GM19351 (cell line): ENCODE results near the gene RANBP3.
"Not testable (repeated sequence)": the region's sequence is repeated elsewhere in the genome, so short reads cannot be mapped to it uniquely, and the experiment has no call there.

Experiments
- ATAC-seq: cut with Tn5 transposase; IDR thresholded peaks from one replicate; pipeline ENCODE4 v1.9.1; 2021; ENCODE audit warnings: mild to moderate bottlenecking, moderate library complexity; ENCODE audit not compliant: unreplicated experiment

The RANBP3 gene

DNA sequence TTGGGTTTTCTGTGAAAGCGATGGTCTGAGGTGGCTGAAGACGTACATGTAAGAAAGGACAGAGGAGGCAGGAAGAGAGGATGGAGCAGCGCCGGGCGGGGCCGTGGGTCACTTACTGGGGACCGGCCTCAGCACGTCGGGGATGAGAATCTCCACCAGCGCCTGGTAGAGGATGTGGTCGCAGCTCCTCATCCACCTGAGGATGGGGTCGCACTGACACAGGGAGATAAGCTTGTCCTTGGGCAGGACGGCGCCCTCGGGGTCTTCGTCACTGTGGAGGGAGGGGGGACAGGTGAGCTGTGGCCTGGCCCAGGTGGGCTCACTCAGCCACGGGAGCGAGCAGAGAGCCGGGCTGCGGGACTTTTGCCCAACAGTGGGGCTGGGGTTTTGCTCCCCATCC is 29.0 kb upstream of the RANBP3 start:
- no peak for ATAC-seq

GRCh38 chr19:6006070-6006446 is 28.1 kb upstream of the RANBP3 start:
- ATAC-seq, result not testable (repeated sequence)

- no peak for ATAC-seq
Observed at GRCh38 chr19:6005321-6006069, 27.6 kb upstream of the RANBP3 start.

GRCh38 chr19:6003976-6004375 is 26.0 kb upstream of the RANBP3 start:
- ATAC-seq, result no peak

- ATAC-seq, result no peak
Observed at GRCh38 chr19:6002591-6002990, 24.7 kb upstream of the RANBP3 start.

GRCh38 chr19:6000228-6000847 is 22.4 kb upstream of the RANBP3 start:
- ATAC-seq, result no peak

- no peak for ATAC-seq
Observed at GRCh38 chr19:5999693-6000092, 21.8 kb upstream of the RANBP3 start.

GRCh38 chr19:5997371-5997770 is 19.4 kb upstream of the RANBP3 start:
- ATAC-seq, result no peak

DNA sequence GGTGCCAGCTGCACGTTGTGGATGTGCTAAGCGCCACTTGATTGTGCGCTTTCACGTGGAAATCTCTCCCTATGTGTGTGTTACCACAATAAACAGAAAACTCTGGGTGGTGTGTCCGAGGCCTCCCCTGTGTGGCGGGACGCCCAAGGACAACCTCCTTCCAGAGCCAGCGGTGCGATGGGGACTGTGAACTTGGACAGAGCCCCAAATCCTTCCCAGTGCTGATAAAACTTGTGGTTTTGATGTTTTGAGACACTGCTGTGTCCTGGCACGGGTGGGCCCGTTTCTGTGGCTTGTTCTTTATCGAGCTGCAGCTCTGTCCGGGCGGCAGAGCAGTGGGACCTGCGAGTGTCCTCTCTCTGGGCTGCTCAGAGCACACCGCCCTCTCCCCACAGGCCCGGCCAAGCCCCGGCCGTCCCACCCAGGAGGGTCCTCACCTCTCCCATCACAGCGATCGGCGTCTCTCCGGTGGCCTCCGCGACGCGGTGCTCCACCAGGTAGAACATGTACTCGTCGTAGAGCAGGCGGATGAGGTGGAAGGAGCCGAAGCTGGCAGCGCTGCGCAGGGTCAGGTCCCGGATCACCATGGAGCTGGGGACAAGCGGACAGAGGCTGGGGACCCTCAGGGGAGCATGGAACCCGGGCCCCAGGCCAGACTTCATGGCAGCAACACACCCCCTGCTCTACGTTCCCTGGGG is 18.8 kb upstream of the RANBP3 start:
- no peak for ATAC-seq

- no peak for ATAC-seq
Observed at GRCh38 chr19:5996102-5996501, 18.2 kb upstream of the RANBP3 start.

DNA sequence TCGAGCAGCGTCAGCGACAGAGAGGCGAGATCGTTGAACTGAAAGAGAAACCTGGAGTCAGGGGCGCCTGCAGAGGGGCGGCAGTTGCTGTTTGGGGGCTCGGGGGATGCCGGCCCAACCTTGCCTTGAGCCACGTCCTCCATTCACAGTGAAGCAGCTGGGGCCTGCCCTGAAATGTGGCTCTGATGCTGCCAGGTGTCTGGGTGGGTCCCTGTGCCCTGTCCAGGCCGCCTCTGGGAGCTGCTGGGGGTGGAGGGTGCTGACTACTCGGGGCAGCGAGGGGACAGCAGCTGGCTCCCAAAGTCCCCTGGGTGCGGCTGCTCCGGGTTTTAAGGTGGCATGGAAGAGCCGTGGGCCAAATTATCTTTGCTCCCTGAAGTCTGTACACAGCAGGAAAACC is 17.7 kb upstream of the RANBP3 start:
- ATAC-seq, result no peak

- no peak for ATAC-seq
Observed at GRCh38 chr19:5994405-5995165, 16.6 kb upstream of the RANBP3 start.

DNA sequence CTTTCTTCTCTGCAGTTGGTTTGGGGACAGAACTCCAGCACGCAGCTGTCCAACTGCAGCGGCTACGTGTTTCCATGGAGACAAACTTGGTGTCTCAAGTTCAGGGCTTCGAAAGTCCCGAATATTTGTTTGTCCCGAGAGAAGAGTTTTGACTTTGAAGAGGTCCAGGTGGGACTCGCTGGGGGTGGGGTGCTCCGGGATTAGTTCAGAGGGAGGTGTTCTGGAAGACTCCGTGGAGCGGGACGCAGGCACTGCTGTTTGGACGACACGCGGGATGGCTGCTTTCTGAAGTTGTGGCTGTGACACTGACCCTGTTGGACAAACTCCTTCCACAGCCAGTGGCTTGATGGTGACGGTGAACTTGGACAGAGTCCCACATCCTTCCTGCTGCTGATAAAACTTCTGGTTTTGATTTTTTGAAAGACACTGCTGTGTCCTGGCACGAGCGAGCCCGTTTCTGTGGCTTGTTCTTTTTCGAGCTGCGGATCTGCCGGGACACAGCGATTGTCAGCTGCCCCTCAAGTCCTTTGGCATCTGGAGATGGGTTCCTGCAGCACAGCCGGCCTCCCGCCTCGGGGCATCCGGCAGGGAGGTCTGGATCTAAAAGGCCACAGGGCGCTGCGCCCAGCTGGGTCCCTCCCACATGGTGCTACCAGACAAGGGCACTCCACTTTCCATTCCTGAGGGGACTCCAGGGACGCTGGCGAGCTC is 15.9 kb upstream of the RANBP3 start:
- ATAC-seq, result no peak

DNA sequence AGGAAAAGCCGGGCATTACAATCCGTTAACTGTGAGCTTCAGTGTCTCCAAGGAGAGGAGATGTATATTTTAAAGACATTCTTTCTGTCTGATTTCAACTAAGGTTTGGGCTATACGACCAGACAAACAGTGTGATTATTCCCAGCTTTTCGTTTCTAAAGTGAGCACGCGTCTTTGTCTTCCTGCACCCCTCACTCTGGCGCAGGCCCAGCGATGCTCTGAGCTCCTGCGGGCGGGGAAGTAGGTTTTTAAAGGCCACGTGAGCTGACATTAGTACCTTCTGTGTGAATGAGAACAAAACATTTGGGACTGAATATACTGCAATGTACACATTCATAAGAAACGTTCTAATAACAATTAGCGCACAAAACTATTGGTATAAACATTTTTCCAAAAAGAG is 15.3 kb upstream of the RANBP3 start:
- no peak for ATAC-seq

GRCh38 chr19:5992756-5993155 is 14.8 kb upstream of the RANBP3 start:
- ATAC-seq, result no peak

DNA sequence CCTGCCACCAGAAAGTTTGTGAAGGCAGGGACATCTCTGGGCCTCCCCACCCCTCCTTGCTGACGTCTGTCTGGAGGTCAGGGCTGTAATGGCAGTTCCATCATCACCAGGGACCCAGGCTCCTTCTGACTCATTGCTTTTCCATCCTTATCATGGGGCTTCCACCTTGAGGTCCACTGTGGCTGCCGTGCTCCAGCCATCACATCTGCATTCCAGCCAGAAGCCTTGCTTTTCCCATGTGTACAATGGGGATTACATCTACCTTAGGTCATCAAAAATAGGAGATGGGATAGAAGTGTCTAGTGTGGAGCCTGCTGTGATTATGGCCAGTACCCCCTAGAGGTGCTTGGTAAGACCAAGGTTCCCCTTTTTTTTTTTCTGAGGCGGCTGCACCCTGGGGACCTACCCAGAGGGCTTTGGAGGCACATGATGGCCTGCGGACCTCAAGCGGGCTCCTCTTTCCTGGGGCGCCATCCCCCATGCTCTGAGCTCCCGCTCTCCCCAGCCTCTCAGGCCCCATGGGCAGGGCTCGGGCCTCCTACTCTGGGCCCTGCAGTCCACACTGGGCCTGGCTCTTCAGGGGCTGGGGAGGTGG is 13.4 kb upstream of the RANBP3 start:
- no peak for ATAC-seq

- no peak for ATAC-seq
Observed at GRCh38 chr19:5990289-5990797, 12.4 kb upstream of the RANBP3 start.

- ATAC-seq, result no peak
Observed at GRCh38 chr19:5989388-5990074, 11.6 kb upstream of the RANBP3 start.

DNA sequence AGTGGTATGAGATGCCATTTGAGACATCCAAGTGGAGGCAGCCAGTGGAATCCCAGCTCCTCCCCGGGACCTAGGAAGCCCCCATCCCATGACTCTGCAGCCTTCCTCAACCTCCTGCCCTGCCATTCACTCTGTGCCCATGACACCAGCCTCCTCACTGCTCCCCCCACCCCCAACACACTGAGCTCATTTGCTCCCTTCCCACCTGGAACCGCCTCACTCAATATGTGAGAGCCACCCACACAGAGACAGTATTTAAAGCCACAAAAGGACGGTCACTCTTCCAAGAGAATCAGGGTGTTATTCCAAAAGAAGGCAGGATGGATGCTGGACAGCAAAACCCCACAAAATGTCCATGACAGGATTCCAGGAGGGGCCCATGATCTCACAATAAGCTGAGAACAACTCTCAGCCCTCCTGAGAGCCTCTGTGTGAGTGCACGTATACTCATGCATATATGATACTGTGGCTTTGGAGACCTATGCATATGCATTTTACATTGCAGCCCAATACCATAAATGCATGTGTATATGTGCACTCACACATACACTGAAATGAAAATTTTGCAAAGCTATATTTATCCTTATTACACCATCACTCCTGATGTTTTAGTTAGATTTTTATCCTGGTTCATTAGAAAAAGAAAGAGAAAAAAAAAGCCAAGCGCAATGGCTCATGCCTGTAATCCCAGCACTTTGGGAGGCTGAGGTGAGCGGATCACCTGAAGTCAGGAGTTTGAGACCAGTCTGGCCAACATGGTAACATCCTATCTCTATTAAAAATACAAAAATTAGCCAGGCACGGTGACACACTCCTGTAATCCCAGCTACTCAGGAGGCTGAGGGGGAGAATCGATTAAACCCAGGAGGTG is 10.8 kb upstream of the RANBP3 start:
- ATAC-seq, result no peak
